ENCODE measurements around the gene REV1.

Gene REV1

DNA sequence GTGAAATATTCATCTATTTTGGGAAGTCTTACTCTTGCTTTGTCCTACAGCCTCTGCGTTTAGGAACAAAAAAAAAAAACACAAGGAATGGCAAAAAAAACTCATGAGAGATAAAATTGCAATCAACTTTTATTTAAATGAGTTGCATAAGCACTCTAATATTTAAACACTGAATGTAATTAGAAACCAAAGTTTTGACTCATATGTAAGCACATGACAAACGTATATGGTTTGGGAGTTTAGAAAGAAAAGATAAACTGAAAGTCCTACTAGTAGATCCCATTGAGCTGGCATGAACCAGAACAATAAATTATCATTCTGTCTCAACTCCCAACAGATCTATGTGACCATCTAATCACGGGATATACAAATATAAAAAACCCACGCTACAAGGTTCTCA, 44.8 kb downstream of the REV1 start:
- no peak for DNase-seq

DNA sequence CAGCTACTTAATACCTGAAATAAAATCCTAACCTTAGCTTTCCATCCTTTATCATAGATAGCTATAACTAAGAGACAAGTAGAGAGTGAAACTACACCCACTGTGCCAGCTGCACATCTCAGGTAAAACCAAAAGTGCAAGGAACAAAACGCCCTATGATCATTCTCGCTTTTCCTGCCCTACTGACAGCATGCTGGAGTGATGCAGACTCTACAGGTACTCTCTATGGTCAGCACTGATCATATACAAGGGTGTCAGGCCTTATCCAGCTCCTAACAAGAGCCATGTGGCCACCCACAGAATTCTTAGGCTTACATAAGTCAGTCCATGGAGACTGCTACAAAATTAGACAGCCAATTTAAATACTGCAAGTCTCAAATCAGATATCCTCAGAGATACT, 45.6 kb downstream of the REV1 start:
- no peak for DNase-seq

DNA sequence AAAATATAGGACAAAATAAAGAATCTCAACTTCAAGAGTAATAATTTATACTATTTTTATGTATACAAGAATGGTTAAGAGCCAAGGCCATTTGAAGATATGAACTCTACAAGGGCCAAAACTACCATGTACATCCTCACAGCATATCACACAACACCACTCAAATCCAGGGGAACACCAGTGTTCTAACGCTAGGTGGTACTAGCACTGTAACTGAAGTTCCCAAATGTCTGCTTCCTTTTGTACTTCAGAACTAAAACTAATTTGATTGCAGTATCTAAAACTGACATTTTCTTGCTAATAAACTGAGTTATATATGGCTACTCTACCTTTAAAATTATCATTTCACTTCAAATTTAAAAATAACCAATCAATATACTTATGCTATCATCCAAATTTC, 47.0 kb downstream of the REV1 start:
- no peak for DNase-seq

DNA sequence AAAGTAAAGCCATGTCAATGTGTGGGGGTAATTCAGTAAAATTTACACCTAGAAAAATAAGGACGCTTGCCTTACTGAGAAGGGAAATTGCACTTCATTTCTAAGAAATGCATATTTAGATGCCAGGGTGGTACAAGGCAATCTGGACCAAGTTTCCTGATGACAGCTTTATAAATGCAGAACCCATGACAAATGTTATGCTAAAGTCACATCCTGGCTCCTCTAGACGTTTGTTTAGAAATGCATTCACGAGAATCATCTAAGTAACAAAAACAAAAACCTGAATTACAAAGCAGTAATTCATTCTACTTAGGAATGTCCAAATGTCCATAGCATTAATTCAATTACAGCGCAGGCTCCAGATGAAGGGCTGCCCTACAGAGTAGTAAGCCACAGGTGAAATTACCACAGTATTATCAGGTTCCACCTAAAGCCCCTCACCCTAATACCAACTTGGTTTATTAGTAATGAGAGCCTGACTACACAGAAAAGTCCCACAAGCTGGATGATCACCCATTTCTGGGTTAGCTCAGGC, 49.8 kb downstream of the REV1 start:
- DNase-seq = no peak

DNA sequence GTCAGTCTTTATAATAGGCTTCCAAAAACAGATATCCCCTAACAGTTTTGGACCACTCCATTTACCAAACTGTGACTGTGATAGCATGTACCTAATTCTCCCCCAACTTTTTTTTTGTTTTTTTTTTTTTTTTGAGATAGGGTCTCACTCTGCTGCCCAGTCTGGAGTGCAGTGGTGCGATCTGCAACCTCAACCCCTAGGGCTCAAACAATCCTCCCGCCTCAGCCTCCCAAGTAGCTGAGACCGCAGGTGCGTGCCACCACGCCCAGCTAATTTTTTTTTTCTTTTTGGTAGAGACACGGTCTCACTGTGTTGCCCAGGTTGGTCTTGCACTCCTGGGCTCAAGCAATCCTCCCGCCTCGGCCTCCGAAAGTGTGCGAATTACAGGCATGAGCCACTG, 52.9 kb downstream of the REV1 start:
- no peak for DNase-seq

DNA sequence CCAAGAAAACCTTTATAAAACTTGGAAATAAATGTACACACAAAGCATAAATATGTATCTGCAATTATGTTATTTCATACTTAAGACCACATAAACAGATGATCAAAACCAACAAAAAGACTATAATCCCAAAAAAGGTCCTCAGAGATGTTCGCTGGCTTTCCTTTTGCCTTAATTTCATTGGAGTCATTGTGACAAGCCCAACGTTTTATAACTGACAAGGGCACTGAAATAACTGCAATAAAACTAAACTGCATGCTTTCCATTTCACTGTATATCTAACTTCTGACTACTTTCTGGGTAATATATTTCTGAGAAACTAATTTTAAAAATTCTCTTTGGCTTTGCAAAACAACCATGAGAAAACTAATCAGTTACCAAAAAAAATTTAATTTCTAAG, 56.5 kb downstream of the REV1 start:
- DNase-seq = no peak

DNA sequence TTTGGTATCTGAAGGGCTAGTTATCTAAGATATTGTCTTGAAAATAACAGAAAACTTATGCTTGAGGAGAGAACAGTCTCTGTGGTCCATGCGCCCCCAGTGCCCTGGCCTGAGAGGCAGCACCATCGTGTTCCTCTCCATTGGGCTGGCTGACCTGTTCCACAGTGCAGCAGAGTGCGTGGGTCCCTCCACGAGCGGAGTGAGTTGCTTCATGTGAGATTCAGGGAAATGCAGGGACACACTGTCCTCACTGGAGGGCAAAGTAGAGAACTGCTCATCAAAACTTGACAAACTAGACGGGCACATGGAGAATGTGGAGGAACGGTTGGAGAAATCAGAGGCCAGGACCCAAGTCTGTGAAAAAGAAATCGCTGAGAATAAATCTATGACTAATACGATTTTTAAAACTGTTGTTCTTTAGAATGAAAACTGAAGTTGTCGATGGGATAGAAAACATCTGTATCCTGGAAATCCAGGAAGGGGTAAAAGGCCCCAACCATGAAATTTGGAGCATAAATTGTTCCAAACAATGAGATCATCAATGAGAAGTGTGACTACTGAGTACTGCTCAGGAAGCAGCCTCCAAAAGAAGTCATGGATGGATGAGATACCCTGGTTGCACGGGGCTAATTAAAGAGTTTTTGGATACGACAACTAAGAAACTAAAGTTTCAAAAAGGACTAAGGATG, 58.1 kb downstream of the REV1 start:
- DNase-seq = no peak

DNA sequence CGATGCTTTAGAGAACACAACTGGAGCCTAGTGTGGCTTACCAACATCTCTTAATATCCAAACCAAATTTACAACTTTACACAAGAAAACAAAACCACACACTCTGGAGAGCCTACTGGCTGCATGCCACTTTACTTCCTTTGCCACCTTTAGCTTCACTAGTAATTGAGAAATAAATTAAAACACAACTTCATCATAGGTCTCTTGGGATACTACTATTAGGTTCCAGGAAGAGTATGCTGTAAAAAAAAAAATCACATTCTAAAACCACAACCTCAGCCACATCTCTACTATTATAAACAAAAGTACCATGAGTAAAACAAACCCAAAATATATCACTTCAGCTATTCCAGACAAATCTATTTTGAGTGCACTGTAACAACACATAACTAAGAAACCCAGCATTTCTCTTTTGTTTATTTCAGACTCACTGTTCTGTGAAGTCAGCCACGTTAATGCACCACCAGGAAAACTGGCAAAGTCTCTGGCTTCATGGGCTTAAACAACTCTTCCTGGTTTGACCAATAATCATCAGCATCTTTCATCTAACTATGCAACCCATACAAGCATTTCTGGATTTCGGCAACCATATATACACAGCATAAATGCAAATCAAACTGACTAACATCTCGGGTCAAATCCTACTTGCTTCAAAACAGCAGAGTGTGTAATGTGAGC, 59.1 kb downstream of the REV1 start:
- no peak for DNase-seq

DNA sequence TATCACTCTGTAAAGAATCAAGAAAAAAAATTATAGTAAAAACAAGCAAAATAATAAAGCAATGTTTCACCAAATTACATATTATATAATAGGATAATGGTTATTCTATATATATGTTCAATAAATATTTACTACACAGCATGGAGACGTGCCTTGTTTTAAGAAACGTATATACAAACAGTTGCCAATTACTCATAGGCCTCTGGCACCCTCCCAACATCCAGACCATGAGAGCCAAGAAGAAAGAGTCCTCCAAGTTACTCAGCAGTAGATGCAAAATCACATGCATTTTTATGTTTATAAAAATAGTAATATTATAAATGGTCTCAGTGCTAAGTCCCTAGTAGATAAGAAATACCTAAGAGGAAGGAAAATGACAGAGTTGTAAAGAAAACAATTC, 64.8 kb downstream of the REV1 start:
- no peak for DNase-seq

DNA sequence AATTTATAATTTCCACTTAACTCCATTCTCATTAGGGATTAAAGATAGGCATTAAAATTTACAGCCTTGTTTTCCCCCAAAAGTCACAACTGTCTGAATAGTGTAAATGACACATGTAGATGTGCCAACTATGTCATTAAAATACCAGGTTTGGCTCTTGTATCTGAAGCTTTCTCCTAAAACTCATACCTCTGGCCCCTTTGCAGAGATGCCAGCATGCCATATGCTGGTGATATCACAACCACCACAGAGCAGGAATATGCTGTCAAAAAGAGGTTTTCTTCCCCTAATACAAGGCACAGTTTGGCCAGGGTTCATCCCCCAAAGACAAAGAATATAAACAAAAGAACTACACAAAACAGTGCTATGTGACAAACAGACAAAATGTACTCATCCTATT, 65.4 kb downstream of the REV1 start:
- DNase-seq = no peak

DNA sequence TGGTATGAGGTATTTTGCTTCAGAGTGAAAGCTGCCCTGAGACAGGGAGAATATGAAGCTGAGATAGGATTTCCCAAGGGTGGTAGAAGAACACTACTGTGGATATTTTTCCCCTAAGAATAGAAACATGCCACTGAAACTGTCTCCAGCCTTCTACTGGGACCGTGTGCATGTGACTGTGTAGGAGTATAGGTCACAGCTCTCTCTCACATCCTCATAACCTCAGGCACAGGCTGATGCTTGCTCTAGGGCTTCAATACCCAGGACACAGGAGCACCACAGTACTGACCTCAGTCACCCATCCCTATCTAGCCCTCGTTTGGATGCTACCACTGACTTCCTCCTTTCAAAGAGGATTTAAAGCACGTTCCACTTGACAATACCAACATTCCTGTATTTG, 67.2 kb downstream of the REV1 start:
- DNase-seq = no peak

DNA sequence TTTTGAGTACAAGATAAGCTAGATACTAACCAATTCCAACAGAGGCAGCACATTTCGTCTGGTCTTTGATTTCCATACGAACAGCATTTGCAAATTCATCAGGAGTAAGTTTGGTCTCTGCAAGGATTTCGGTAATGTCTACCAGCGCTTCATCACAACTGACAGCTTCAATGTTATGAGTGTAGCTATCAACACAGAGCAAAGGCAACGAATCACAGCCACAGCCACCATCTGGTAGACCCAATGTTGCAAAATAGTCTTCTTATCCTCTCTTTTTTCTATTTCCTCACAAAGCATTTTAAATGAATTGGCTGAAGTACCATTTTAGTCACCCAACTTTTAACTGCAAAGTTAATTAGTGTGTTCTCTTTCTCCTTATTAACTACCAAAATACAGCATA, 68.3 kb downstream of the REV1 start:
- DNase-seq = no peak

DNA sequence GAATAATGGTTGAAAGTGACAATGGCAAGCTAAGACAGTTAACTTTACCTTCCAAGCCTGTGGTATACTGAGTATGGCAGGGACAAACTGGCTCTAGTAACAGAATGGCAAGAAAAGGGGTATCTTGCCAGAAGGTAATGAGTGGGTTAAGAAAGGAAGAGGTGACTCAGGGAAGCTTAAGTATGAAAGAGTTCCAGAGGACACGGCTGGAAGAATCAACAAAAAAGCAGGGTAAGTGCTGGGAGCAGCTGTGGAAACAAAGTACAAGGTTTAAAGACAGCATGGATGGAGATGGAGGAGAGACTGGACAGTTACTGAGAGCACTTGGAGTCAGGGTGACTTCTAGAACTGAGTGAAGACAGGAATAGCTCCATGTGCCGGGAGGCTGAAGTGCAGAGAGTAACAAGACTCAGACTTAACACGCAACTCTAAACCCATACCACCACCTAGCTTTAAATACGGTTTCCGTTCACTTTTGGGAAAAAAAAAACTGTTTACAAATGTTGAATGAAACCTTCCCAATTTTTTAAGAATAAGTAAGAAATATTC, 69.0 kb downstream of the REV1 start:
- DNase-seq = no peak

DNA sequence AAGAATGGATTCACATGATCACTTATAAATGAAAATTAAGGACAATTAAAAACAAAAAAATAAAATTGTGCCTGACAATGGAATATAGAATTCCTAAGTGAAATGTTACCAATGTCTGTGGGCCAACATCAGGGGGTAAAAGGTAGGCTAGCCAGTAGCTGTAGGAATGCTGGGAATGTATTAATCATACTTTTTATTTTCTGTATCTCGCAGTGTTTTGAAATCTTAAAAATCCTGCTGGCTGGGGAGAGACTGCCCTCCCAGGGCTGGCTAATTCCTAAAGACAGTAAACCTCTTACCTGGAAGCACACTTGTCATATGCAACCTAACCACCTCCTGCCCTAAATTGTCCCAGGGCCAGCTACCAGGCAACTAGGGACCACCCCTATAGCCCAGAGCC, 69.8 kb downstream of the REV1 start:
- DNase-seq = no peak

DNA sequence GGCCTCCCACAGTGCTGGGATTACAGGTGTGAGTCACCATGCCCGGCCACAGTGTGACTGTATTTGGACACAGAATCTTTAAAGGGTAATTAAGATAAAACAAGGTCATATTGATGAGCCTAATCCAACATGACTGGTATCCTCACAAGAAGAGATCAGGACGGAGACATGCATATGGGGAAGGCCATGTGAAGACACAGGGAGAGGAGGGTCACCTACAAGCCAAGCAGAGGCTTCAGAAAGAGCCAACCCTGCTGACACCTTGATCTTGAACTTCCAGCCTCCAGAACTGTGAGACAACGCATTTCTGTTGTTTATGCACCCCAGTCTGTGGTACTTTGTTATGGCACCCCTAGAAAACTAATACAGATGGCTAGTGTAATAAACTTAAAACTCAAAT, 72.4 kb downstream of the REV1 start:
- no peak for DNase-seq

DNA sequence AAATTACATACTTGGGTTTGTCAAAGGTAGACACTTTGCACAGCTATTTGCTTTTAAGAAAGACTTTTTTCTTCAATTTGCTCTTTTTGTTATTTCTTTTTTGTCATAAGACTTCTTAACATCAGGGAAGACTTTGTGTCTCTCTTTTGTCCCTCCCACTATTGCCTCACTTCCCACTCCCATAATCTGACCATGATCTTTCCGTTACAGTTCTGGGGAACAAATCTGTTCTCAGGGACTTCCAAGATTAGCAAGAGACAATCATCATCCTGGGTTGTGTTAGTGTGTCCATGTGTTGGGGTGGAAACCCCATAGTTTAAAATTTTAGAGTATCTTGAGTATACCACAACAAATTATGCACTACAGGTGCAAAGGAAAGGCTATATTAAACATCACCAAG, 75.3 kb downstream of the REV1 start:
- no peak for DNase-seq

DNA sequence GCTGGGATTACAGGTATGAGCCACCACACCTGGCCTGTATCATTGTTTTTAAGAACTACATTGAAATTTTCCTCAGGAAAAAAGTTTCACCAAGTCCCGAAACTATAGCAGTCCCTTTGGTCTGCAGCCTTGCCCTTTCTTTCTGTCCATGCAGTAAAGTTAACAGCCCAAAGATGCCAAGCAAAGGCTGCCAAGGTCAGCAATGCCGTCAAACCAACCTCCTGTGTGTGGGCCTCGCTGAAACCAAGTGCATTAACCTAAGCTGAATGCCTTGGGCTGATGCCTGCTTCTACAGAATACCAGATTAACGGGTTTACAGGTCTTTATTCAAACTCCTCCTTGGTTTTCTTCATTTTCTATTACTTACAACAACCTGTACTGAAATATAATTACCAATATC, 79.5 kb downstream of the REV1 start:
- no peak for DNase-seq

DNA sequence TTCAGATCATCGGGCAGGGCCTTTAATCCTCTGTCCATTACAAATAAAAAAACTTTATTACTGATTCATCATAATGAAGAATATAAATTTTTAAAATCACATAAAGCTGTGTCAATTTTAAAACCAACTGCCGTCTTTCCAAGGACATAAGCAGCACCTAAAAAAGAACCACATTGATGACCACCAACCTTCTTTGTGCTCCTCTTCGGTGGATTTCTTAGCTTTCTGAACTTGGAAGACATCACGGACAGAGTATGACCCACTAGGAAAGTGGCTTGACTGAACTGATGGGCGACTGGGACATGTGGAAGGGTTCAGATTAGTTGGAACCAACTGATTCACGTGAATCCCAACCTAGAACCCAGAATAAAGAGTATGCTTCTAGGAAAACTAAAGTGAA, 83.7 kb downstream of the REV1 start:
- DNase-seq = no peak

DNA sequence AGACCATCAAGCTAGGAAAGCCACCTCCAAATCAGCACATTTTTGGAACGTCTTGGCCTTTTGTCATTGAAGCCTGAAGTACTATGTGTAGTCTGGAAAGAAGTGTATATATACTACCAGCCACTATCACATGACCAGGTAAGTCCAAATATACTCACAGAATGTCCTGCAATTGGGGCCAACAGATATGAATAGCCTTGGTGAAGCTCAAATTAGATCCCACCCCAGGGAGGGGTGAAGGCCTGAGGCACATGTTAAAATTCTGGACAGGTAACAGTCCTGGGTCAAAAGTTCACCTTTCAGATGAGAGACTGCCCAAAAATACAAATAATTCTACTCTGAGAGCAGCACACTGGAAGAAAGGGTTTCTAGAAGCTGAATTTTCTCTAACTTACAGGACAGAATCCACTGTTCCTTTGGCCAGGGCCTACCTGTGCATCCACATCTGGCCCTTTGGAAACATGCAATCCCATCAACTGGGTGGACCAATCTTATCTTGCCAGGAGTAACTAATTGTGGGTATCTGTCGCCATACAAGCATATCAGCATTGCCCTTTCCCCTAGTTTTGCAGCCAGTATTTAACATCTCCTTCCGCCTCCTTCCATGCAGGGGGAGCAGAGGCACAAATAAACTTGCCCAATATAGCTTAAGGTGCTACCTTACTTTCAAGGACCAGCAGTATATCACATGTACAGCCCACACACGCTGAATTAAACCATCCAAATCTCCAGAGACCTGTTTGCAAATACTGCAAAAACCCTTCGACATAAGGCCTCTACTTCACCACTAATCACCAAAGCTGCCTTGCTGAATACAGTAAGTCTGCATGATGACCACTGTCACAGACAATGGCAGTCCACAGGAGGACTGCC, 84.8 kb downstream of the REV1 start:
- DNase-seq = no peak

DNA sequence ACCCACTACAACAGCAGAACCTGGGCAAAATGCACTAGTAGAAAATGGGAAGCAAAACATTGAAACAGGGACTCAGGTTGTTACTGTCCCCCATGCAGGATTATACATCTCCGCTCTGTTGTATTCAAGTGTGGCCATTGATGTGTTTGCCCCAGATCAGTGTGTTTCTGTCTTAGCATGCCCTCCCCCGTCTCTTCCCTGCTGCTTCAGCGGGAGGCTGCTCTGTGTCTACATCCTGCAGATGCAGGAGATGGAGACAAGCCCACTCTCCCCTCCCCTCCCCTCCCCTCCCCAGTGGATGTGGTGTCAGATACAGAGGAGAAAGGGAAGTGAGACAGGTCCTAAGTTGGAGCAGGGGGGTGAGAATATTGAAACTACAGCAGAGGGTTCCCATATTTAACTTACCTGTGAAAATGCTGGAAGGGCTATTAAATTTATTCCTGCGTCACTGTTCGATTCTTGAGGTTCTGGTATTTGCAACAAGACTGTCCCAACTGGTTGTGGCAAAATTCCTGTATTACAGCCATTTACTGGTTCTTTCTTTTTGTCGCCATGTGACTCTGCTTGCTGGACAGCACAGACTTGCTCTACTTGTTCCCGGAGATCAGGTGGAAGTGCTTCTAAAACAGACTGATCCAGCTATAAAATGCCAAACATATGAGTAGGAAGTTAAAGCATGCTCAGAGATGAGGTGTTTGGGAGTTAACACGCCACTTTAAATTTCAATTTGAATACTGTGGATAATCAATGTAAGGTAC, 85.6 kb downstream of the REV1 start:
- DNase-seq = no peak

DNA sequence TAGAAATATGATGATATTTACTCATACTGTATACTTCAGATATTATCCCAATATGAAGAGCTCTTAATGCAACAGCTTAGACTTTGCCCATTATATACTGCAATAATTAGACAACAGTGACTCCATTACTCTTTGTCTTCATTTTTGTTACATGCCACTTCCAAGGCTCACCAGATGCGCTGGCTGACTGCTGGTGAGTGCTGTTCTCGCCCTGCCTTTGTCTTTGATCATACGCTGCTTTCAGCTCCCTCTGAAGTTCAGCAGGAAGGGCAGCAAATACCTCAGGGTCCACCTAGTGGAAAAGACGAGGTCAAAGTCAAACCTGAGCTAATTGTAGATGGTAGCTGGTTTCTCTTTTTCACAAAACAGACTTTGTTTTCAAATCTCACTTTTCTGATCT, 86.3 kb downstream of the REV1 start:
- no peak for DNase-seq

DNA sequence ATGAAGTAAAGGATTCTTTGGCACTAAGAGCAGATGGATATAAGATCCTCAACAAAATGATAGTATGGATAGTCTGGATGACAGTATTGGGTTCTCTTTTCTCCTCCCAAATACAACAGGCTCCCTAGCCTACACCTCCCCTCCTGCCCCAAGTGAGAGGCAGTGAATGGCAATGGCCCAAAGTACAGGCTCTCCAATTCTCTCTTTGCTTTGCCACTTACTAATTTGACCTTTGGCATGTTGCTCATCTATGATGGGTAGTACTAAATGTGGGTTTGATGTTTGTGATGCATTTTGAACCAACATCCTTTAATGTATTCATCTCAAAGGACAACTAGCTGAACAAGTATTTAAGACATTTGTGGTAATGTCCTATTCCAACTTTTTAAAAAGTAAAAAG, 86.7 kb downstream of the REV1 start:
- DNase-seq = no peak

DNA sequence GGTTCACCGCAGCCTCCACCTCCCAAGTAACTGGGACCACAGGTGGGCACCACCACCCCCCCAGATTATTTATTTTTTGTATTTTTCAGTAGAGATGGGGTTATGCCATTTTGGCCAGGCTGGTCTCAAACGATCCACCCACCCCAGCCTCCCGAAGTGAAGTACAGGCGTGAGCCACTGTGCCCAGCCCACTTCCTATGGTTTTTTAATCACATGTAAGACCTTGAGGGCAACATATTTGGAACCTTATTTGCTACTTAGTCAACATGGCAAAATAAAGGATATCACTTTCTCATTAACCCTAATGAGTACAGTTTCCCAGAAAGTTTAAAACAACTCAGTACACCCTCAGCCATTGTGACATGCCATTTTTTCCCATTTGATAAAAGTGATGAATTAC, 88.0 kb downstream of the REV1 start:
- no peak for DNase-seq

Data from cortex of kidney (tissue), 1 donor.